Endothelial cell of umbilical vein (primary cell): ENCODE data around the gene FOXJ1. TPM values are rescaled to one million over a fixed set of nuclear protein-coding genes. Genes with fewer than 3 reads are reported as not detected.

Source experiments
- BruUV-seq: library from RNA; stranded (reverse); fragments of 400-500 nt; replicated peaks from 2 replicates; lab custom pipeline; 2021; lab: Mats Ljungman, UMichigan
- CTCF ChIA-PET: fragments of 300-600, 350-600 bp; sonication (Branson Sonifier 250); formaldehyde crosslinking; loops from one replicate; lab custom pipeline; 2021; ENCODE audit warnings: antibody characterized with exemption, inconsistent platforms; lab: Charles Lee
- POLR2A ChIA-PET: fragments of 300-600, 350-600 bp; sonication (Branson Sonifier 250); formaldehyde crosslinking; loops from one replicate; lab custom pipeline; 2021; ENCODE audit warnings: antibody characterized with exemption, inconsistent platforms; lab: Charles Lee
- DNase-seq: peaks from one replicate; pipeline ENCODE4 v3.0.0-alpha.2; 2011; ENCODE audit warnings: low read depth, low spot score
- FAIRE-seq: peaks from 2 replicates; lab custom pipeline; 2011; peaks lifted over from hg19 to GRCh38; lab: Jason Lieb, UNC
- H2AFZ ChIP-seq: 2 replicates; pipeline ENCODE4 v1.6.0; 2012; ENCODE audit warnings: low read depth, low read length, control low read depth, inconsistent platforms
- H3K27ac ChIP-seq: 2 replicates; pipeline ENCODE4 v1.5.1; 2011; ENCODE audit warnings: low read depth, mild to moderate bottlenecking, control low read depth, low read length, moderate library complexity; ENCODE audit not compliant: insufficient read depth
- H3K27me3 ChIP-seq, 2 experiments: 2 replicates each; pipeline versions ENCODE4 v1.6.0 to v1.6.1; 2011; ENCODE audit warnings: low read length in 2 of 2, mixed read lengths in 1 of 2; ENCODE audit not compliant: control insufficient read depth in 2 of 2, insufficient read depth in 2 of 2
- H3K36me3 ChIP-seq, 2 experiments: 2 replicates in 1 of 2; 3 replicates in 1 of 2; pipeline ENCODE4 v1.5.1; 2011; ENCODE audit warnings: low read length in 2 of 2, mild to moderate bottlenecking in 1 of 2, moderate library complexity in 1 of 2; ENCODE audit not compliant: control insufficient read depth in 2 of 2, insufficient read depth in 2 of 2; ENCODE audit errors: extremely low read depth in 1 of 2
- H3K4me1 ChIP-seq: 3 replicates; pipeline ENCODE4 v1.5.1; 2011; ENCODE audit warnings: mild to moderate bottlenecking, low read length; ENCODE audit not compliant: control insufficient read depth, insufficient read depth; ENCODE audit errors: extremely low read depth
- H3K4me2 ChIP-seq: 2 replicates; pipeline ENCODE4 v1.6.1; 2011; ENCODE audit warnings: low read length, control low read depth, mixed read lengths; ENCODE audit not compliant: insufficient read depth
- H3K4me3 ChIP-seq, 3 experiments: fragments of 200-600 bp in 1 of 3; sonication (generic), shearing (Covaris generic) in 1 of 3; replicated peaks in 1 of 3; 2 replicates each; pipeline ENCODE4 v1.5.1; 2011 to 2016; ENCODE audit warnings: control low read depth in 3 of 3, low read length in 3 of 3, mild to moderate bottlenecking in 2 of 3, inconsistent platforms in 1 of 3, low read depth in 1 of 3, moderate library complexity in 1 of 3; ENCODE audit not compliant: insufficient read depth in 1 of 3
- H3K79me2 ChIP-seq: 2 replicates; pipeline ENCODE4 v1.6.0; 2012; ENCODE audit warnings: low read length, inconsistent platforms; ENCODE audit not compliant: control insufficient read depth, insufficient read depth
- H3K9ac ChIP-seq: replicated peaks from 2 replicates; pipeline ENCODE3; 2011; ENCODE audit warnings: low read length, control low read depth; ENCODE audit not compliant: insufficient read depth; ENCODE audit errors: extremely low read depth
- H3K9me1 ChIP-seq: replicated peaks from 3 replicates; pipeline ENCODE4 v1.6.0; 2011; ENCODE audit warnings: mild to moderate bottlenecking, low read length; ENCODE audit not compliant: control insufficient read depth, insufficient read depth; ENCODE audit errors: extremely low read depth
- H3K9me3 ChIP-seq: replicated peaks from 2 replicates; pipeline ENCODE4 v1.5.1; 2012; ENCODE audit warnings: low read length, inconsistent platforms; ENCODE audit not compliant: control insufficient read depth, insufficient read depth
- H4K20me1 ChIP-seq: replicated peaks from 2 replicates; pipeline ENCODE3; 2011; ENCODE audit warnings: mild to moderate bottlenecking, low read length; ENCODE audit not compliant: control insufficient read depth, insufficient read depth; ENCODE audit errors: extremely low read depth
- CTCF ChIP-seq, 2 donors: IDR thresholded peaks; 1 replicate in 1 of 2; 2 replicates in 1 of 2; pipeline ENCODE4 v1.5.1; 2011; ENCODE audit warnings: low read length in 2 of 2, mild to moderate bottlenecking in 2 of 2, moderate library complexity in 2 of 2, control low read depth in 1 of 2, inconsistent platforms in 1 of 2, low read depth in 1 of 2; ENCODE audit not compliant: insufficient read depth in 1 of 2; ENCODE audit errors: extremely low read depth in 1 of 2
- EZH2 ChIP-seq: IDR thresholded peaks from 2 replicates; pipeline ENCODE4 v1.6.1; 2012; ENCODE audit warnings: borderline replicate concordance, low read depth, mild to moderate bottlenecking, moderate library complexity, low read length, inconsistent platforms; ENCODE audit not compliant: severe bottlenecking
- FOS ChIP-seq: IDR thresholded peaks from 2 replicates; pipeline ENCODE4 v1.6.1; 2011; ENCODE audit warnings: mild to moderate bottlenecking, low read length, moderate library complexity, borderline replicate concordance; ENCODE audit not compliant: insufficient read depth
- GATA2 ChIP-seq: IDR thresholded peaks from 2 replicates; pipeline ENCODE4 v1.7.0; 2011; ENCODE audit warnings: low read depth, mild to moderate bottlenecking, moderate library complexity, mixed read lengths, low read length; ENCODE audit not compliant: insufficient read length, insufficient read depth
- JUN ChIP-seq: IDR thresholded peaks from 2 replicates; pipeline ENCODE4 v1.6.1; 2011; ENCODE audit warnings: borderline replicate concordance, low read depth; ENCODE audit not compliant: insufficient read length, insufficient read depth
- MAX ChIP-seq: IDR thresholded peaks from 2 replicates; pipeline ENCODE4 v1.6.1; 2011; ENCODE audit not compliant: insufficient read depth, insufficient read length
- MYC ChIP-seq: IDR thresholded peaks from one replicate; pipeline ENCODE4 v1.6.1; 2011; ENCODE audit warnings: mild to moderate bottlenecking, low read depth, low read length
- POLR2A ChIP-seq: IDR thresholded peaks from 2 replicates; pipeline ENCODE4 v1.6.1; 2012; ENCODE audit warnings: low read depth, mild to moderate bottlenecking, control low read depth, low read length
- POLR2AphosphoS5 ChIP-seq: IDR thresholded peaks from 2 replicates; pipeline ENCODE4 v1.6.1; 2012; ENCODE audit warnings: low read depth, mild to moderate bottlenecking, control low read depth, low read length, moderate library complexity; ENCODE audit not compliant: insufficient read depth
- dilution Hi-C: fragments of 300-500 bp; cut with MboI; formaldehyde crosslinking; loops from one replicate; pipeline ENCODE4 v1.15.0; 2019; ENCODE audit warnings: low sequenced_read_pairs; ENCODE audit not compliant: extremely low pct_ligation_motif_present
- intact Hi-C: fragments of 100-400 bp; cut with micrococcal nuclease; formaldehyde crosslinking; loops from one replicate; pipeline ENCODE4 v1.10.0; 2022
- polyA plus RNA-seq, 4 experiments: library from polyadenylated mRNA; depleted of rRNA in 3 of 4; stranded (reverse) in 3 of 4; unstranded in 1 of 4; fragments of >200 nt; gene quantifications; 2 replicates each; pipeline versions ENCODE4 v1.2.1 to v1.2.3, GENCODE V29; 2011 to 2012; ENCODE audit warnings: missing spikeins in 1 of 4
- total RNA-seq: library from RNA; stranded (reverse); gene quantifications from 2 replicates; pipeline ENCODE4 v1.2.3, GENCODE V29; 2021

The FOXJ1 gene
- total and polyA plus RNA-seq, 2 donors (not counting 3 experiments of a cell fraction or from before 2014, with no cell fraction given) = not detected

GRCh38 chr17:76152591-76152990 lies 11.5 kb upstream of the FOXJ1 start:
- no peak for DNase-seq
- Histone ChIP-seq H3K9me3 (no peaks in the 10 kb centered on the region), H3K27ac (no peak overlapping the region), H3K9me1 (no peaks in the 10 kb centered on the region), H3K36me3 (no peaks in the 10 kb centered on the region), H3K27me3 (peaks cover 4 to 12% of the 10 kb centered on the region in 2 experiments), H3K9ac (no peak overlapping the region), H3K4me2 (no peak overlapping the region), H3K4me1 (no peaks in the 10 kb centered on the region), H3K79me2 (no peaks in the 10 kb centered on the region), H2AFZ (no peak overlapping the region), H3K4me3 (no peak overlapping the region), H4K20me1 (no peaks in the 10 kb centered on the region)
- no peak for TF ChIP-seq MYC
- TF ChIP-seq JUN = no peak
- no peak for TF ChIP-seq GATA2
- no peak for TF ChIP-seq POLR2AphosphoS5
- TF ChIP-seq EZH2 = no peak
- no peak for TF ChIP-seq FOS
- TF ChIP-seq CTCF (IDR thresholded peaks at IDR 0.05; ENCODE audit: extremely low read depth in 1 of 2, insufficient read depth in 1 of 2, low read depth in 1 of 2, low read length in 2 of 2) = no peak
- no peak for TF ChIP-seq MAX
- no peak for TF ChIP-seq POLR2A
- intact Hi-C loops = no loop called here
- dilution Hi-C loops = no loop called here
- CTCF ChIA-PET = interaction anchor here (0.9 to 3.7 kb wide), 4 partner anchors 27 to 127 kb away, joined by 3 to 17 read pairs (median 8); no protein-coding TSS in a partner anchor
- peak; percentile 33 for FAIRE-seq
- no TSS peak for BruUV-seq
- POLR2A ChIA-PET = interaction anchor here (0.5 kb wide), 1 partner anchor 24 kb away, joined by 3 read pairs; no protein-coding TSS in a partner anchor
